ENCODE results near the gene RXRG.

Gene RXRG

GRCh38 chr1:165354739-165355138, 90.2 kb downstream of the RXRG start:
- Mint-ChIP-seq H3K9me3 (no peaks in the 10 kb centered on the region), H3K4me3 (no peak overlapping the region), H3K4me1 (ENCODE audit: low read depth) (peaks cover 25% of the 10 kb centered on the region), H3K27ac (no peak overlapping the region), H3K27me3 (peaks cover 89% of the 10 kb centered on the region), H3K36me3 (ENCODE audit: low read depth) (no peaks in the 10 kb centered on the region)
- DNase-seq = no peak

GRCh38 chr1:165353731-165354671, 90.9 kb downstream of the RXRG start:
- Mint-ChIP-seq H3K4me1 (ENCODE audit: low read depth) (peaks cover 25% of the 10 kb centered on the region), H3K9me3 (no peaks in the 10 kb centered on the region), H3K27me3 (peaks cover 91% of the 10 kb centered on the region), H3K27ac (no peak overlapping the region), H3K4me3 (peak overlapping the region; percentile 21), H3K36me3 (ENCODE audit: low read depth) (no peaks in the 10 kb centered on the region)
- no peak for DNase-seq

DNA sequence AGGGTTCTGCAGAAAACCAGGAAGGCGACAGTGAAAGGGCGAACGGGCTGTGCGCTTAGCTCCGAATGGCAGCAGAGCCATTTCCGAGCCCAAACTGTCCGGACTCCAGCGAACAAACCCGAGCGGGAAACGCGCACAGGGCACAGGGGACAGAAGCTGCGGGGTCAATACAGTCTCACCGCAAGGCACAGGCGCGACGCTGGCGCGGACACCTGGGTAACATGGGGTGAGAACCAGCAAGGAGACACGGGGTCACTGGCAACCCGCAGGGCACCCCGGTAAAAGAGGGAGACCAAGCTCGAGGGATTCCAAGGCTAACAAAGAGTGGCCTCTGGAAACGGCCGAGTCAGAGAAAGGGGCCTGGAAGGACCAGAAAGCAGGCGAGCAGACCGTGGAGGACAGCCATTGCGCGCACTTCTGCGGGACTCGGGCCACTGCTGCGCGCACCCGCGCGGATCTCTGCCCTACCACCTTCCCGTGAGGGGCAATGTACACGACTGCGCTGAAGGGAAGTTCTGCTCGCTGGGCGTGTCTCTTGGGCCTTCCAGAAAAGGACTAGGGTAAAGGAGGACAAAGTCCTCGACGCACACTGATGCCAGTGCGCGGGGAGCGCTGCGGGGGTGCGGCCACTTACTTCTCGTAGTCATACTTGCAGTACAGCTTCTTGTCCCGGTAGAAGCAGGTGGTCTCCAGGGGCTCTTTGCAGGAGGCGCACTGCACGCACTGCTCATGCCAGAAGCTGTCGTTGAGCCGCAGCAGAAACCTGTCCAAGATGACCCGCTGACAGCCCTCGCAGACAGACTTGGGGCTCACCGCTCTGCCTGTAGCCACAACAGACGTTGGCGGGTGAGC, 92.3 kb downstream of the RXRG start:
- H3K9me3 Mint-ChIP-seq = no peaks in the 10 kb centered on the region
- peaks cover 89% of the 10 kb centered on the region for H3K27me3 Mint-ChIP-seq
- no peak for DNase-seq
- no peak overlapping the region for H3K27ac Mint-ChIP-seq
- H3K36me3 Mint-ChIP-seq (ENCODE audit: low read depth) = no peaks in the 10 kb centered on the region
- H3K4me3 Mint-ChIP-seq = no peak overlapping the region
- peaks cover 25% of the 10 kb centered on the region for H3K4me1 Mint-ChIP-seq (ENCODE audit: low read depth)

- H3K4me1 Mint-ChIP-seq (ENCODE audit: low read depth) = peaks cover 25% of the 10 kb centered on the region
- H3K27ac Mint-ChIP-seq = no peak overlapping the region
- no peaks in the 10 kb centered on the region for H3K36me3 Mint-ChIP-seq (ENCODE audit: low read depth)
- H3K27me3 Mint-ChIP-seq = peaks cover 89% of the 10 kb centered on the region
- no peaks in the 10 kb centered on the region for H3K9me3 Mint-ChIP-seq
- DNase-seq = no peak
- H3K4me3 Mint-ChIP-seq = no peak overlapping the region
Observed at GRCh38 chr1:165351863-165352441, 93.0 kb downstream of the RXRG start.
